ENCODE data around the gene ROCK1. TPM values are rescaled to one million over a fixed set of nuclear protein-coding genes. Genes with fewer than 3 reads are reported as not detected.
A peak's percentile ranks its signal among the peaks of the same experiment; 100 is the strongest.
"Not testable (repeated sequence)": the region's sequence is repeated elsewhere in the genome, so short reads cannot be mapped to it uniquely, and the experiment has no call there.

ROCK1 gene
- total RNA-seq: 10 to 100 TPM; 11.5 to 27.3 (median 18.4) TPM

- TF ChIP-seq CTCF (IDR thresholded peaks at IDR 0.05): no peak
- 1 to 2% methylated on average over 23 to 49 of the region's 80 CpGs for WGBS, 2 donors
- DNase-seq (ENCODE audit: low spot score in 2 of 2): peak; percentile 96 to 100
- H3K4me3 ChIP-seq (ENCODE audit: low read depth, poor library complexity, severe bottlenecking): peak within 1 kb of the TSS; percentile 98
- intact Hi-C loops (cut with DNase I; ENCODE audit: low total_unique reads): loop anchor here (10.0 kb wide), 1 partner anchor 693 kb away; no protein-coding TSS in a partner anchor
Measured at GRCh38 chr18:21111346-21112139, at the start of gene ROCK1. TSS of gene ROCK1 (minus strand) at chr18:21111813. CDS start at chr18:21110910, 903 bp downstream.

- 95 to 96% methylated on average over 1 of the region's 1 CpG for WGBS, 2 donors
- DNase-seq (ENCODE audit: low spot score in 2 of 2): no peak
- intact Hi-C loops (cut with DNase I; ENCODE audit: low total_unique reads): no loop called here
- no peak overlapping the region for H3K4me3 ChIP-seq (ENCODE audit: low read depth, poor library complexity, severe bottlenecking)
- TF ChIP-seq CTCF (IDR thresholded peaks at IDR 0.05) (no peak), POLR2A (IDR thresholded peaks at IDR 0.05) (no peak)
Measured at GRCh38 chr18:21155443-21155842, 43.8 kb upstream of the ROCK1 start.

GRCh38 chr18:21146016-21146415 is 34.4 kb upstream of the ROCK1 start:
- H3K4me3 ChIP-seq (ENCODE audit: low read depth, poor library complexity, severe bottlenecking): no peak overlapping the region
- intact Hi-C loops (cut with DNase I; ENCODE audit: low total_unique reads): no loop called here
- DNase-seq (ENCODE audit: low spot score in 2 of 2): no peak
- TF ChIP-seq CTCF (IDR thresholded peaks at IDR 0.05) (no peak), POLR2A (IDR thresholded peaks at IDR 0.05) (no peak)

GRCh38 chr18:21145371-21145770 is 33.8 kb upstream of the ROCK1 start:
- intact Hi-C loops (cut with DNase I; ENCODE audit: low total_unique reads): no loop called here
- 63 to 68% methylated on average over 1 of the region's 1 CpG for WGBS, 2 donors
- H3K4me3 ChIP-seq (ENCODE audit: low read depth, poor library complexity, severe bottlenecking): no peak overlapping the region
- DNase-seq (ENCODE audit: low spot score in 2 of 2): no peak
- no peak for TF ChIP-seq CTCF (IDR thresholded peaks at IDR 0.05)
- no peak for TF ChIP-seq POLR2A (IDR thresholded peaks at IDR 0.05)

- 68 to 71% methylated on average over 5 of the region's 5 CpGs for WGBS, 2 donors
Measured at GRCh38 chr18:21141668-21142422, 30.2 kb upstream of the ROCK1 start.

DNA sequence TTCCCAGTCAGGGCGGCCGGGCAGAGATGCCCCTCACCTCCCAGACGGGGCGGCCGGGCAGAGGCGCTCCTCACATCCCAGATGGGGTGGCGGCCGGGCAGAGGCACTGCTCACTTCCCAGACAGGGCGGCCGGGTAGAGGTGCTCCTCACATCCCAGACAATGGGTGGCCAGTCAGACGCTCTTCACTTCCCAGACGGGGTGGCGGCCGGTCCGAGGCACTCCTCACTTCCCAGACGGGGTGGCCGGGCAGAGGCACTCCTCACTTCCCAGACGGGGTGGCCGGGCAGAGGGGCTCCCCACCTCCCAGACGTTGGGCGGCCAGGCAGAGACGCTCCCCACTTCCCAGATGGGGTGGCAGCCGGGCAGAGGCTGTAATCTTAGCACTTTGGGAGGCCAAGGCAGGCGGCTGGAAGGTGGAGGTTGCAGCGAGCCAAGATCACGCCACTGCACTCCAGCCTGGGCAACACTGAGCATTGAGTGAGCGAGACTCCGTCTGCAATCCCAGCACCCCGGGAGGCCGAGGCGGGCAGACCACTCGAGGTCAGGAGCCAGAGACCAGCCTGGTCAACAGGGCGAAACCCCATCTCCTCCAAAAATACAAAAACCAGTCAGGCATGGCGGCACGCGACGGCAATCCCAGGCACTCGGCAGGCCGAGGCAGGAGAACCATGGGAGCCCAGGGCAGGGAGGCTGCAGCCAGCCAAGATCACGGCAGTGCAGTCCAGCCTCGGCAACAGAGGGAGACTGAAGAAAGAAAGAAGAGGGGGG is 26.3 kb upstream of the ROCK1 start:
- DNase-seq (ENCODE audit: low spot score in 2 of 2); H3K4me3 ChIP-seq (ENCODE audit: low read depth, poor library complexity, severe bottlenecking); intact Hi-C loops (cut with DNase I; ENCODE audit: low total_unique reads): not testable (repeated sequence)
- WGBS, 2 donors: 93 to 94% methylated on average over 23 to 32 of the region's 41 CpGs

More at GRCh38 chr18:21141668-21142422, 30.2 kb upstream of the ROCK1 start:
- TF ChIP-seq POLR2A (IDR thresholded peaks at IDR 0.05) (no peak), CTCF (IDR thresholded peaks at IDR 0.05) (no peak)
- DNase-seq (ENCODE audit: low spot score in 2 of 2): no peak
- intact Hi-C loops (cut with DNase I; ENCODE audit: low total_unique reads): no loop called here
- H3K4me3 ChIP-seq (ENCODE audit: low read depth, poor library complexity, severe bottlenecking): no peak overlapping the region
